Measurements from ENCODE around the gene LYPLA2.
"Not testable (repeated sequence)": the region's sequence is repeated elsewhere in the genome, so short reads cannot be mapped to it uniquely, and the experiment has no call there.

Gene LYPLA2

GRCh38 chr1:23801338-23801748, 10.4 kb downstream of the LYPLA2 start:
- no peak for DNase-seq

DNA sequence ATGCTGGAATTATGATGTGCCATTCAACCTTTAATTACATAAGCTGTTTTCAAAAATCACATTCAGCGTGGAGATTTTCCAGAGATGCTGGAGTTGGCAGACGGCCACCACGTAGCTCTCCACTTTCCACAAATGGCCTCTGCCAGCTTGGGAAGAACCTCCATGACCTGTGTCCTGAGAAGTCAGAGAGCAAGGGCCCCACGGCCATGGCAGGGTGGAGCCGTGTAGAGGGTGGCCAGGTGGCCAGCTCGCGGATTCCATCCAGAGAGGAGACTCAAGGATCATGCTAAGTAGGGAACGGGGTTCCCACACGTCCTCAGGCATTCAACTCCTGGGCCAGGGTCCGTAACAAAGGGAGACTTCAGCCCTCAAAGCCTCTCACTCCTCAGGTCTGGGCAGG, 10.9 kb downstream of the LYPLA2 start:
- no peak for DNase-seq

DNA sequence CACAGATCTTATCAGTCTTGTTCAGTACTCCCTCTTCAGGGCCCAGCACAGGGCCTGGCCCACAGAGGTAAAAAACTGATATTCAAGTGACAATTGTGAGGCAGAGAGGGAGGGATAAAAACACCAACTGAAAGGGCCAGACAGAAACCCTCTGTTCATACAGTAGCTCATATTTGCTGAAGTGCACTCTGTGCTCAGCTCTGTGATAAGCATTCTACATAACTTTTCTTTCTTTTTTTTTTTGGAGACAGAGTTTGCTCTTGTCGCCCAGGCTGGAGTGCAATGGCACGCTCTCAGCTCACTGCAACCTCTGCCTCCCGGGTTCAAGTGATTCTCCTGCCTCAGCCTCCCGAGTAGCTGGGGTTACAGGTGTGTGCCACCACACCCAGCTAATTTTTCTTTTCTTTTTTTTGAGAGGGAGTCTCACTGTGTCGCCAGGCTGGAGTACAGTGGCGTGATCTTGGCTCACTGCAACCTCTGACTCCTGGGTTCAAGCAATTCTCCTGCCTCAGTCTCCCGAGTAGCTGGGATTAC, 11.9 kb downstream of the LYPLA2 start:
- DNase-seq, result not testable (repeated sequence)

- DNase-seq, result no peak
These were observed 12.7 kb downstream of the LYPLA2 start for GRCh38 chr1:23803674-23804073.

GRCh38 chr1:23804183-23804835, 13.4 kb downstream of the LYPLA2 start:
- DNase-seq, result no peak

- DNase-seq, result no peak
These were observed 14.1 kb downstream of the LYPLA2 start for GRCh38 chr1:23805025-23805424.

DNA sequence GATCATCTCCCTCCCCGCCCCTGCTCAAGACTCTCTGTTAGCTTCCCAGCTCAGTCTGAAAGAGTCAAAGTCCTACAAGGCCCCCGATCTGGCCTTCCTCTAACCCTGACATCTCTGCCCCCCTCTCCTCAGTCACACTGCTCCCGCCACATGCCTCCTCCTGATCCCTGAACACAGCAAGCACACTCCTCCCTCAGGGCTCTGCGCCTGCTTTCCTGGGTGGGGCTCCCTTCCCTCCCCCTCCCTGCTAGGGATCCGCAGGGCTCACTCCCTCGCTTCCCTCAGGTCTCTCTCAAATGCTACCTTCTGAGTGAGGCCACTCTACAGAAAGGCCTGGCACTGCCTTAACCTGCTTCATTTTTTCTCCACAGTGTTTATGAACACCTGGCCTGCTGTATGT, 15.3 kb downstream of the LYPLA2 start:
- no peak for DNase-seq

DNA sequence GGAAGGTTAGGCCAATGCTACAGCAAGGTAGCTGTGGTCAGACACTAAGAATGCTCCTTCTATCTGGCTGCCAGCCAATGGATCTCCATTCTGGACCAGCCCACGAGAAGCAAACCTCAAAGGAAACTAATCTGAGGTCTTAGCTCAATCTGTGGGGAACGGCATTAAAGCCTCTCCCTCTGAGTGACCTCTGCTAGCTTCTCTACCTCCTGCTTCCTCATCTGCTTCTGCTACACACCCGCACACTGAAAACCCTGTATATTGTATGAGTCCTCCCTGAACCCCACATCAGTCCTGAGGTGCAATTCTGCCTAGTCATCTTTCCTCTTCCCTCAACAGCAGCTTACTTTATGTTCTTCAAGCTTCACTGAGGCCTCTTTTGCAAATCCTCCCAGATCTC, 16.5 kb downstream of the LYPLA2 start:
- no peak for DNase-seq

DNA sequence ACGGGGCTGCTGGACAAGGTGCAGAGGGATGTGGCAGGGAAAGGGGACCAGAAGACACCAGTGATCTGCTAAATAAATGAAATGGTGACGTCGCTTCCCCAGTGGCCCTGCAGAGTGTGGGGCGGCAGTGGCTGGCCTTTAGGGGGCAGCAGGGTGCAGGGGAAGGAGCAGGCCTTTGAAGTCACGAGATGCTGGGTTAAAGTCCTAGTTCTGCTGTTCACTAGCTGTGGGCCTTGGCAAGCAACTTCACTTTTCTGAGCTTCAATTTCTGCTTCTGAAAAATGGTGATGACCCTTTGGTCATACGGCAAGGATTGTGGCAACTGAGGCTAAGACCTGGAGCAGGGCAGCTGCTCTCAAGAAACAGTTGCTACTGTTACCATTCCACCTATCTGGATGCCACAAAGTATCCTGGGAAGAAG, 18.8 kb downstream of the LYPLA2 start:
- peak; percentile 81 for DNase-seq

- DNase-seq, result peak; percentile 55
These were observed 20.0 kb downstream of the LYPLA2 start for GRCh38 chr1:23810818-23811540.

DNA sequence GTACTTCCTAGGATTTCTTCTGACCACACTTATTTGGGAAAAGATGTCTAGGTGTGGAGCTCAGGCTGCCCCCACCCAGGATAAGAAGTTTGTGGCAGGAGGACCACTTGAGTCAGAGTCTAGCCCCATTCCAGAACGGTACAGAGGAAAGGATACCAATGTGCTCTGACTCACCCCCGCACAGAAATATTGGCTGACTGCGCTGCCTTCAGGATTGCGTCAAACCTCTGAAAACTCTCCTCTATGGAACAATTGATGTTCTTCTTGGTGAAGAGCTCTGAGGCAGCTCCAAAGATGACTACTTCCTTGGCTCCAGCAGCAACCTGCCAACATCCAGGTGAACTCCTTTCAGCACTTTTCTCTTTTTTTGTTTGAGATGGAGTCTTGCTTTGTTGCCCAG, 23.1 kb downstream of the LYPLA2 start:
- DNase-seq, result no peak

- no peak for DNase-seq
These were observed 25.4 kb downstream of the LYPLA2 start for GRCh38 chr1:23816361-23816760.

DNA sequence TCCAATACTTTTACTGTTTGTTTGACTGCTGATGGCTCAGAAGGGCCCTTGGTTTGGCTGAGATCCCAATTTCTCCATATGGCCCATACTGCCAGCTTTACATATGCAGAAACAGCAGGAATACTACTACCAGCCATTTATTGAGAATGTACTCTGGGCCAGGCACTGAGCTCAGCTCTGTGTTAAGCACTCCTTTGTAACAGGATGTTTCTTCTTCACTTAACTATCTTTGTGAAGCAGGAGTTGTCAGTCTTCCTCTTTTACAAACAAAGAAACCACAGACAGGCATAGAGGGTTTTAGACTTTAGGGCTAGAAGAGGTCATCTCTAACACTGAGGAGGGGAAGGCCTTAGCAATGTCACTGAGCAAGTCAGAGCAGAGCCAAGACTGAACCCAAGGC, 26.0 kb downstream of the LYPLA2 start:
- DNase-seq, result no peak

GRCh38 chr1:23817633-23818032, 26.7 kb downstream of the LYPLA2 start:
- no peak for DNase-seq

GRCh38 chr1:23823767-23824166, 32.8 kb downstream of the LYPLA2 start:
- DNase-seq, result no peak

DNA sequence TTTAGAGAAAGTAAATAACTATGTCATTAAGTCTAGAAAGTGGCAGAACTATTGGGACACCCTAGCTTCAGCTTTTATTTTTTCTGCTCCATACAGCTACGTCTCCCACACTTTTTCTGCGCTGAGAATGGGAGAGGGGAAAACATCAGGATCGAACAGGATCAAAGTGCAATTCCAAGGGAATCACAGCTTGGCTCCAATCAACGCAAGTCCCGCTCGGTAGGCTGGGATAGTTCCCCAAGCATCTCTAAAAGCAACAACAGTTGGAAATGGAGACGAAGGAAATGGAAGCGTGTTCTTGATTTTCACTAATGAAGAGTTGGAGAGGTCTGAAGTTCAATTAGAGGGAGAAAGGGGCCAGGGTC, 33.7 kb downstream of the LYPLA2 start:
- no peak for DNase-seq

DNA sequence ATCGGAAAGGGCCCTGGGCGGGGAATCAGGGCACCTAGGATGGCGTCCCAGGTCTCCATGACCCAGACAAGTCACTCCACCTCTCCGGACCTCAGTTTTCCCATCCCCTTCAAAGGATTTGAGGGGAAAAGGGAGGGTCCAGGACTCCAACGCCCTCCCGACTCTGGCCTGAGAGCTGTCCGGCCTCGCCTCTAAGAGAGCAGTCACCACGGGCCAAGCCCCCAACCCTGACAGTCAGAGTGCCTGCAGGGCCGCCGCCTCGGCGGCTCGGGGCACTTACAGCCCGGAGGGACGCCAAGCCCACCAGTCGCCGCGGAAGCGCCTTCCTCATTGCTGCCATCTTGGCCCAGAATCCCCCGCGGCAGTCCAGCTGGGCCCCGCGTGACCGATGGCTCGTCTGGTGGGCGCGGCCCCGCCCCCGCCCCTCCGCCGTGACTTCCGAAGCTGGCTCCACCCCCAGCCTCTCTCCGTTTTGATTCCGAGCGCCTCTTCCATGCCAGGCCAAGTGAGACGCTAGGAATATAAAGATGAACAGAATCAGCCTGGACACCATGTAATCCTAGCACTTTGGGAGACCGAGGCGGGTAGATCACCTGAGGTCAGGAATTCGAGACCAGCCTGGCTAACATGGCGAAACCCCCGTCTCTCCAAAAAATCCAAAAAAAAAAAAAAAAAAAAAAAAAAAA, 34.3 kb downstream of the LYPLA2 start, which contains the start of gene HMGCL:
Gene HMGCL (minus strand): TSS at position 354 of the 686 bp plus-strand sequence. CDS start 14 bp downstream, at position 340.
- DNase-seq, result peak; percentile 84

GRCh38 chr1:23825762-23826522, 35.0 kb downstream of the LYPLA2 start:
- no peak for DNase-seq

DNA sequence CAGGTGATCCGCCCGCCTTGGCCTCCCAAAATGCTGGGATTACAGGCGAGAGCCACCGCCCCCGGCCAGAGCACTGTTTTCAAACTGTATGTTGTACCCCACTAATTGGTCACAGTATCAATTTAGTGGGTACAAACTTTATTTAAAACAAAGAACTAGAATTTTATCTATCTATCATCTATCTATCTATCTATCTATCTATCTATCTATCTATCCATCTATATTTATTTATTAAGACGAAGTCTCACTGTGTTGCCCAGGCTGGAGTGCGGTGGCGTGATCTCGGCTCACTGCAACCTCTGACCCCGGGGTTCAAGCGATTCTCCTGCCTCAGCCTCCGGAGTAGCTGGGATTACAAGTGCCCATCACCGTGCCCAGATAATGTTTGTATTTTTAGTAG, 35.6 kb downstream of the LYPLA2 start:
- DNase-seq, result not testable (repeated sequence)

GRCh38 chr1:23827717-23828116, 36.8 kb downstream of the LYPLA2 start:
- DNase-seq, result no peak

DNA sequence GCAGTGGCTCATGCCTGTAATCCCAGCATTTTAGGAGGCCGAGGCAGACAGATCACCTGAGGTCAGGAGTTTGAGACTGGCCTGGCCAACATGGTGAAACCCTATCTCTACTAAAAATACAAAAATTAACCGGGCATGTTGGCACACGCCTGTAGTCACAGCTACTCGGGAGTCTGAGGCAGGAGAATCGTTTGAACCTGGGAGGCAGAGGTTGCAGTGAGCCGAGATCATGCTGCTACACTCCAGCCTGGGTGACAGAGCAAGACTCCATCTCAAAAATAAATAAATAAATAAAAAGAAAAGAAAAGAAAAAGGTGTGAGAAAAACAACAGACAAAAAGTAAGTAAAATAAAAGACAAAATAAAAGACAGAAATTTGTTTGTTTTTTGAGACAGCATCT, 43.2 kb downstream of the LYPLA2 start:
- DNase-seq, result not testable (repeated sequence)

GRCh38 chr1:23836037-23836436, 45.1 kb downstream of the LYPLA2 start:
- DNase-seq, result no peak

DNA sequence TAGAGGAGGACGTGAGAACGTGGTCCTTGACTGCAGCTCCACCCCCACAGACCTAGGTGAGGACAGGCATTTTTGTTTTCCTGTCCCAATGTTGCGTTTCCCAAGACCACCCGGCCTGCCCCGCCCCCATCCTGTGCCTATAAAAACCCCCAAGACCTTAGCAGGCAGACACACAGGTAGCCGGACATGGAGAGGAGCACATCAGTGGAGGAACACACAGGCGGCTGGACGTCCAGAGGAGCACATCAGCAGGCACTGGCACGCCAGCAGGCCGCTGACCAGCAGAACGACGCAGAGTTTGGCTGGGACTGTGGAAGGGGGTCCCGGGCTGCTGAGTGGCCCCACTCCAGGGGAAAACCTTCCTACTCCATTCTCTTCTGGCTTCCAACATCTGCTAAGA, 47.0 kb downstream of the LYPLA2 start:
- DNase-seq, result no peak

Data from activated T-cell treated with anti-CD3 and anti-CD28 coated beads, Interleukin-2, amount 50 U/mL, for 1 hour (primary cell).